HCT116 (cell line): Measurements from ENCODE around the gene ARHGAP18.

Source experiments
- CBX3 ChIP-seq: IDR thresholded peaks from 2 replicates; pipeline ENCODE4 v1.6.1; 2012; ENCODE audit warnings: low read depth
- CEBPB ChIP-seq: IDR thresholded peaks from 2 replicates; pipeline ENCODE4 v1.6.1; 2012; ENCODE audit warnings: low read depth
- EZH2 ChIP-seq: fragments of 200-600 bp; sonication (generic); IDR thresholded peaks from 2 replicates; pipeline ENCODE4 v1.6.1; 2017; ENCODE audit warnings: antibody characterized with exemption, mixed run types
- POLR2A ChIP-seq: IDR thresholded peaks from 2 replicates; pipeline ENCODE4 v1.7.0; 2011; ENCODE audit warnings: borderline replicate concordance; ENCODE audit not compliant: insufficient read depth, insufficient read length; ENCODE audit errors: extremely low read depth
- POLR2AphosphoS5 ChIP-seq: IDR thresholded peaks from 2 replicates; pipeline ENCODE4 v1.6.1; 2011; ENCODE audit warnings: mild to moderate bottlenecking, low read depth, low read length, moderate library complexity
- RAD21 ChIP-seq: IDR thresholded peaks from 2 replicates; pipeline ENCODE4 v1.6.1; 2012; ENCODE audit warnings: low read depth, mild to moderate bottlenecking
- REST ChIP-seq: IDR thresholded peaks from 2 replicates; pipeline ENCODE4 v1.6.1; 2012; ENCODE audit warnings: low read depth
- SIN3A ChIP-seq: IDR thresholded peaks from 2 replicates; pipeline ENCODE4 v1.6.1; 2012; ENCODE audit warnings: low read depth
- SRF ChIP-seq: IDR thresholded peaks from 2 replicates; pipeline ENCODE4 v1.6.1; 2012; ENCODE audit warnings: low read depth
- TCF7L2 ChIP-seq: IDR thresholded peaks from 2 replicates; pipeline ENCODE4 v1.7.0; 2011; ENCODE audit warnings: borderline replicate concordance, inconsistent platforms; ENCODE audit not compliant: insufficient read depth, insufficient read length; ENCODE audit errors: extremely low read depth
- ZNF274 ChIP-seq: fragments of 200-500 bp; sonication (Bioruptor generic); IDR thresholded peaks from 2 replicates; pipeline ENCODE4 v1.6.1; 2014; ENCODE audit warnings: mild to moderate bottlenecking, low read depth, low read length, inconsistent platforms
- TF ChIP-seq, protein P1 (sequence below), 3 experiments: fragments of 200-600 bp in 1 of 3; sonication (generic) in 1 of 3; IDR thresholded peaks in 2 of 3; conservative IDR thresholded peaks in 1 of 3; 2 replicates each; pipeline ENCODE4 v1.5.1; 2012 to 2017; ENCODE audit warnings: low read depth in 2 of 3, low read length in 2 of 3, antibody characterized with exemption in 1 of 3, borderline replicate concordance in 1 of 3, control low read depth in 1 of 3, mild to moderate bottlenecking in 1 of 3, mixed read lengths in 1 of 3, mixed run types in 1 of 3, moderate library complexity in 1 of 3; ENCODE audit not compliant: insufficient read depth in 1 of 3
- TF ChIP-seq, protein P2 (sequence below): IDR thresholded peaks from 2 replicates; pipeline ENCODE4 v1.6.1; 2011; ENCODE audit warnings: mild to moderate bottlenecking, low read length, moderate library complexity; ENCODE audit not compliant: insufficient replicate concordance; ENCODE audit errors: extremely low read depth
- TF ChIP-seq, protein P3 (sequence below): IDR thresholded peaks from 2 replicates; pipeline ENCODE4 v1.6.1; 2012

DNA sequence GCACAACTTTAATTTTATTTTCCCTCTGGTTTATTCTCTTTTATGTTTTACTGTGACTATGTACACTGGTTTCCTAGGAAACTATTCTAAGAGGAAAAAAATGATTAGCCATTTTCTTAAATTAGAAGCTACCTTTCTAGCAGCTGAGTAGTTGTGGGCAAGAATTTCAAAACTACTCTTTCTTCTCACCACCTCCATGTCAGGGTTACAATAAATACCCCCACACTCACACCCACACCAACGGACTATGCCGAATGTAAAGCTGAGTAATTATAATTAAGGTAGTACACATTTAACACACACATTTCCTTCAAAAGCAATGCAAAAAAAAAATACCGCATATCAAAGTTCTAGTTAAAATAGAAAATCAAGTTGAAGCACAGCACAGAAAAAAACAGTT, 78.9 kb downstream of the ARHGAP18 start:
- no peak for TF ChIP-seq REST
- TF ChIP-seq POLR2A = no peak
- no peak for TF ChIP-seq EZH2
- TF ChIP-seq, protein P1, sequence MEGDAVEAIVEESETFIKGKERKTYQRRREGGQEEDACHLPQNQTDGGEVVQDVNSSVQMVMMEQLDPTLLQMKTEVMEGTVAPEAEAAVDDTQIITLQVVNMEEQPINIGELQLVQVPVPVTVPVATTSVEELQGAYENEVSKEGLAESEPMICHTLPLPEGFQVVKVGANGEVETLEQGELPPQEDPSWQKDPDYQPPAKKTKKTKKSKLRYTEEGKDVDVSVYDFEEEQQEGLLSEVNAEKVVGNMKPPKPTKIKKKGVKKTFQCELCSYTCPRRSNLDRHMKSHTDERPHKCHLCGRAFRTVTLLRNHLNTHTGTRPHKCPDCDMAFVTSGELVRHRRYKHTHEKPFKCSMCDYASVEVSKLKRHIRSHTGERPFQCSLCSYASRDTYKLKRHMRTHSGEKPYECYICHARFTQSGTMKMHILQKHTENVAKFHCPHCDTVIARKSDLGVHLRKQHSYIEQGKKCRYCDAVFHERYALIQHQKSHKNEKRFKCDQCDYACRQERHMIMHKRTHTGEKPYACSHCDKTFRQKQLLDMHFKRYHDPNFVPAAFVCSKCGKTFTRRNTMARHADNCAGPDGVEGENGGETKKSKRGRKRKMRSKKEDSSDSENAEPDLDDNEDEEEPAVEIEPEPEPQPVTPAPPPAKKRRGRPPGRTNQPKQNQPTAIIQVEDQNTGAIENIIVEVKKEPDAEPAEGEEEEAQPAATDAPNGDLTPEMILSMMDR (IDR thresholded peaks at IDR 0.05 in 2 of 3, conservative IDR thresholded peaks at IDR 0.05 in 1 of 3; ENCODE audit: borderline replicate concordance in 1 of 3, insufficient read depth in 1 of 3, low read depth in 2 of 3, low read length in 2 of 3) = no peak
- TF ChIP-seq TCF7L2 = no peak
- no peak for TF ChIP-seq CEBPB
- TF ChIP-seq SIN3A = no peak
- TF ChIP-seq SRF = no peak
- TF ChIP-seq POLR2AphosphoS5 = no peak
- no peak for TF ChIP-seq CBX3
- TF ChIP-seq, protein P2, sequence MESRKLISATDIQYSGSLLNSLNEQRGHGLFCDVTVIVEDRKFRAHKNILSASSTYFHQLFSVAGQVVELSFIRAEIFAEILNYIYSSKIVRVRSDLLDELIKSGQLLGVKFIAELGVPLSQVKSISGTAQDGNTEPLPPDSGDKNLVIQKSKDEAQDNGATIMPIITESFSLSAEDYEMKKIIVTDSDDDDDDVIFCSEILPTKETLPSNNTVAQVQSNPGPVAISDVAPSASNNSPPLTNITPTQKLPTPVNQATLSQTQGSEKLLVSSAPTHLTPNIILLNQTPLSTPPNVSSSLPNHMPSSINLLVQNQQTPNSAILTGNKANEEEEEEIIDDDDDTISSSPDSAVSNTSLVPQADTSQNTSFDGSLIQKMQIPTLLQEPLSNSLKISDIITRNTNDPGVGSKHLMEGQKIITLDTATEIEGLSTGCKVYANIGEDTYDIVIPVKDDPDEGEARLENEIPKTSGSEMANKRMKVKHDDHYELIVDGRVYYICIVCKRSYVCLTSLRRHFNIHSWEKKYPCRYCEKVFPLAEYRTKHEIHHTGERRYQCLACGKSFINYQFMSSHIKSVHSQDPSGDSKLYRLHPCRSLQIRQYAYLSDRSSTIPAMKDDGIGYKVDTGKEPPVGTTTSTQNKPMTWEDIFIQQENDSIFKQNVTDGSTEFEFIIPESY = no peak
- TF ChIP-seq, protein P3, sequence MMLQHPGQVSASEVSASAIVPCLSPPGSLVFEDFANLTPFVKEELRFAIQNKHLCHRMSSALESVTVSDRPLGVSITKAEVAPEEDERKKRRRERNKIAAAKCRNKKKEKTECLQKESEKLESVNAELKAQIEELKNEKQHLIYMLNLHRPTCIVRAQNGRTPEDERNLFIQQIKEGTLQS = no peak
- TF ChIP-seq ZNF274 = no peak
- no peak for TF ChIP-seq RAD21
